NCI-H128 (cell line): ENCODE data around the gene NPDC1.

Experiments used
- DNase-seq: peaks from one replicate; lab custom pipeline; 2025; ENCODE audit not compliant: unreplicated experiment; lab: John Stamatoyannopoulos, UW

Gene NPDC1

GRCh38 chr9:137046088-137046787, at the start of gene NPDC1:
TSS of gene NPDC1 (minus strand) at chr9:137046177. CDS start at chr9:137045989, 188 bp downstream.
- DNase-seq = peak; percentile 61

GRCh38 chr9:137089232-137089947, 43.4 kb upstream of the NPDC1 start:
- DNase-seq = no peak

GRCh38 chr9:137088121-137088520, 42.1 kb upstream of the NPDC1 start:
- DNase-seq = no peak

- DNase-seq = no peak
These were observed 41.5 kb upstream of the NPDC1 start for GRCh38 chr9:137087409-137087925.

GRCh38 chr9:137086531-137087408, 40.8 kb upstream of the NPDC1 start, which contains the start of gene MAN1B1:
TSS of gene MAN1B1 (plus strand) at chr9:137086985. CDS start at chr9:137087000, 15 bp downstream.
- peak; percentile 97 for DNase-seq

GRCh38 chr9:137085920-137086530, 40.0 kb upstream of the NPDC1 start:
- no peak for DNase-seq

GRCh38 chr9:137084526-137084925, 38.5 kb upstream of the NPDC1 start:
- DNase-seq = no peak

- no peak for DNase-seq
These were observed 37.5 kb upstream of the NPDC1 start for GRCh38 chr9:137083394-137084004.

- DNase-seq = no peak
These were observed 36.9 kb upstream of the NPDC1 start for GRCh38 chr9:137082925-137083290.

GRCh38 chr9:137082222-137082924, 36.4 kb upstream of the NPDC1 start:
- no peak for DNase-seq

GRCh38 chr9:137080260-137081122, 34.5 kb upstream of the NPDC1 start:
- DNase-seq = no peak

- no peak for DNase-seq
These were observed 33.4 kb upstream of the NPDC1 start for GRCh38 chr9:137079401-137079787.

GRCh38 chr9:137078701-137079400, 32.9 kb upstream of the NPDC1 start:
- no peak for DNase-seq

- no peak for DNase-seq
These were observed 32.0 kb upstream of the NPDC1 start for GRCh38 chr9:137077758-137078693.

- no peak for DNase-seq
These were observed 31.2 kb upstream of the NPDC1 start, which contains the start of gene UAP1L1 for GRCh38 chr9:137077010-137077747. TSS of gene UAP1L1 (plus strand) at chr9:137077517. CDS start at chr9:137077533, 16 bp downstream.

GRCh38 chr9:137076636-137077009, 30.6 kb upstream of the NPDC1 start:
- no peak for DNase-seq
